T-cell (primary cell): ENCODE data around the gene TTPAL. TPM values are rescaled to one million over a fixed set of nuclear protein-coding genes. Genes with fewer than 3 reads are reported as not detected.

Experiments used
- ATAC-seq, 4 experiments: fragments of 200-7000 bp in 3 of 4; fragments of 150-1000 bp in 1 of 4; cut with Tn5 transposase; replicated peaks in 1 of 4; 1 replicate in 3 of 4; 2 replicates in 1 of 4; pipeline ENCODE4 v1.10.0; 2021; ENCODE audit warnings: moderate library complexity in 3 of 4, mild to moderate bottlenecking in 2 of 4, moderate number of reproducible peaks in 1 of 4
- CTCF ChIA-PET, 2 donors: fragments of 300-600 bp; sonication (Branson Sonifier 250); formaldehyde crosslinking; loops; one replicate each; lab custom pipeline; 2022; ENCODE audit warnings: antibody characterized with exemption in 2 of 2; lab: Charles Lee
- POLR2A ChIA-PET, 2 donors: fragments of 300-600 bp; sonication (Branson Sonifier 250); formaldehyde crosslinking; loops; one replicate each; lab custom pipeline; 2022; ENCODE audit warnings: antibody characterized with exemption in 2 of 2; lab: Charles Lee
- DNase-seq, 35 experiments: peaks; one replicate each; pipeline versions ENCODE4 v3.0.0 to v3.0.0-alpha.2; 2013 to 2023
- H3K27ac ChIP-seq: one replicate; pipeline ENCODE4 v1.5.1; 2013; ENCODE audit warnings: low read length
- H3K27me3 ChIP-seq, 2 experiments: replicated peaks in 1 of 2; 1 replicate in 1 of 2; 2 replicates in 1 of 2; pipeline versions ENCODE4 v1.6.1 to v1.7.0; 2013; ENCODE audit warnings: low read length in 1 of 2, mixed read lengths in 1 of 2; ENCODE audit not compliant: control insufficient read depth in 2 of 2, insufficient read depth in 2 of 2; ENCODE audit errors: extremely low read depth in 1 of 2
- H3K36me3 ChIP-seq, 2 donors: 1 replicate in 1 of 2; 2 replicates in 1 of 2; pipeline versions ENCODE4 v1.6.1 to v1.7.0; 2013; ENCODE audit warnings: low read length in 1 of 2; ENCODE audit not compliant: control insufficient read depth in 2 of 2, insufficient read depth in 1 of 2; ENCODE audit errors: extremely low read depth in 1 of 2
- H3K4me1 ChIP-seq, 2 experiments: 1 replicate in 1 of 2; 2 replicates in 1 of 2; pipeline versions ENCODE4 v1.6.1 to v1.7.0; 2013; ENCODE audit warnings: low read length in 2 of 2, mixed read lengths in 1 of 2; ENCODE audit not compliant: insufficient read depth in 2 of 2, control insufficient read depth in 1 of 2; ENCODE audit errors: extremely low read depth in 1 of 2
- H3K4me3 ChIP-seq, 2 donors: 1 replicate in 1 of 2; 2 replicates in 1 of 2; pipeline versions ENCODE4 v1.5.1 to v1.7.0; 2013; ENCODE audit warnings: mild to moderate bottlenecking in 2 of 2, low read length in 1 of 2, moderate library complexity in 1 of 2; ENCODE audit not compliant: control insufficient read depth in 1 of 2; ENCODE audit errors: extremely low read depth in 1 of 2
- H3K9me3 ChIP-seq: 2 replicates; pipeline ENCODE4 v1.7.0; 2013
- H3K27ac Mint-ChIP-seq, 2 donors: one replicate each; pipeline ENCODE4 v1.8.0; 2020 to 2021; ENCODE audit warnings: mild to moderate bottlenecking in 2 of 2, mixed read lengths in 2 of 2
- H3K27me3 Mint-ChIP-seq, 2 donors: one replicate each; pipeline ENCODE4 v1.8.0; 2021 to 2022; ENCODE audit warnings: mixed read lengths in 2 of 2
- H3K36me3 Mint-ChIP-seq: one replicate; pipeline ENCODE4 v1.8.0; 2021; ENCODE audit warnings: mixed read lengths
- H3K4me1 Mint-ChIP-seq, 3 donors: one replicate each; pipeline ENCODE4 v1.8.0; 2020 to 2022; ENCODE audit warnings: mixed read lengths in 3 of 3, mild to moderate bottlenecking in 1 of 3
- H3K4me3 Mint-ChIP-seq, 3 donors: one replicate each; pipeline ENCODE4 v1.8.0; 2020 to 2022; ENCODE audit warnings: mild to moderate bottlenecking in 3 of 3, mixed read lengths in 3 of 3, moderate library complexity in 3 of 3
- H3K9me3 Mint-ChIP-seq, 3 donors: one replicate each; pipeline ENCODE4 v1.8.0; 2020 to 2022; ENCODE audit warnings: mixed read lengths in 3 of 3
- WGBS: methylation state at CpG from one replicate; pipeline ENCODE4 v1.1.5; 2013; ENCODE audit warnings: missing lambda C conversion rate; ENCODE audit not compliant: insufficient coverage; 5-methylcytosine and 5-hydroxymethylcytosine counted together
- total RNA-seq, 35 experiments: library from RNA in 6 of 35; stranded (reverse) in 6 of 35; fragments of 120-200 nt in 1 of 35; gene quantifications; one replicate each; pipeline versions ENCODE4 v1.2.1 to v1.2.4 and lab custom pipeline; 2013 to 2026

The TTPAL gene
- total RNA-seq, 5 donors from 2014 or later (not counting 1 experiment from before 2014, with no cell fraction given) = 14.6 to 19.2 (median 16.8) TPM

DNA sequence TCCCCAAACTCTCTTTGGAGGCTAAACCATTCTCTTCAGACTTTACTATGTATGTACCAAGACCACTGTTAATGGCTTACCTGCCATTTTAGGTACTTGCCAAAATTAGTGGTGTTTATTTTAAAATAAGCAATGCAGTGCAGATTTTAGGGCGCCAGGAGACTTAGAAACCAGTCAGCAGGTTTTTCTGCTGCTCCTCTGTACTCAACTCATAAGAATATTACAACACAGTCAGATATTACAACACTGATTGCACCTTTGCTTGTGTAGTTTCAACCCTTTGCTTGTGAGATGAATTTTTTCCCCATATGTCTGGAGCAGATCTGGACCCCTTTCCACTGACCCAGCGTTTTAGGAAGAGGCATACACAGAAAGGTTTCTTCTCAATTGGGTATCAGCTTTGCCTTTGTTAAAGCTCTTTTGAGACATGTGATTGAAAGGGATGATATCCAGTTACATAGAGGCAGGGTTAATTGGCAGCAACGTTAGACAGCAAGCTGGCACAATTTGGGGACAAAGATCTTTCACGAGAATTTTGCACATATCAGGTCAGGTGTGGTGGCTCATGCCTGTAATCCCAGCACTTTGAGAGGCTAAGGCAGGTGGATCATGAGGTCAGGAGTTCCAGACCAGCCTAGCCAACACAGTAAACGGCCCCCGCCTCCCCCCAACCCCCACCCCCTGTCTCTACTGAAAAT is 6.2 kb downstream of the TTPAL start:
- WGBS = no CpG with 5 or more reads among the region's 6 CpGs
- POLR2A ChIA-PET = no interaction called here

DNA sequence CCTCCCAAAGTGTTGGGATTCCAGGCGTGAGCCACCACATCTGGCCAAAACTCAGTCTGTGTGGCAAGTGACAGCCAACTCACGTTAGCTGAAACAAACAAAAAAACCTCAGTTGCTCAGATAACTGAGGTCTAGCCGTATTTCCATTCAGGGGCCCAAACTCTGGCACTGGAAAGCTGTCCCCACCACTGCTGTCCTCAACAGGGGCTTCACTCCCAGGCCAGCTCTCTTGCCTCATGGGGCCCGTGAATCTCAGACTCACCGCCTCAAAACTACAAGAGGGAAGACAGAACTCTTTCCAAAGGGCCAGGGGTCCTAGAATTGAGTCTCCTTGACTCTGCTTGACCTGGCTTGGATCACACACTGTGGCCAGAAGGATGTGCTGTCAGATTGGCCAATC is 7.4 kb downstream of the TTPAL start:
- Mint-ChIP-seq H3K36me3 (peaks cover 47% of the 10 kb centered on the region), H3K27me3 (no peaks in the 10 kb centered on the region), H3K4me1 (peaks cover 6 to 7% (median 6%) of the 10 kb centered on the region in 3 donors), H3K27ac (no peak overlapping the region), H3K4me3 (no peak overlapping the region), H3K9me3 (no peaks in the 10 kb centered on the region)
- no peak overlapping the region for H3K27ac ChIP-seq
- 97% methylated on average over 5 of the region's 5 CpGs for WGBS
- no peak for ATAC-seq
- no peak overlapping the region for H3K4me3 ChIP-seq
- no peaks in the 10 kb centered on the region for H3K4me1 ChIP-seq
- DNase-seq = no peak
- ChIA-PET POLR2A (no interaction called here), CTCF (no interaction called here)
- peaks cover 17 to 61% of the 10 kb centered on the region in 2 donors for H3K36me3 ChIP-seq
- H3K27me3 ChIP-seq = no peaks in the 10 kb centered on the region
- no peaks in the 10 kb centered on the region for H3K9me3 ChIP-seq

More for the DNA sequence above, 6.2 kb downstream of the TTPAL start:
- Mint-ChIP-seq H3K27ac (peak overlapping the region in 1 of 2 donors; percentile 25), H3K27me3 (no peaks in the 10 kb centered on the region), H3K9me3 (no peaks in the 10 kb centered on the region), H3K36me3 (peaks cover 47% of the 10 kb centered on the region), H3K4me1 (peaks cover 10 to 12% (median 11%) of the 10 kb centered on the region in 3 donors), H3K4me3 (no peak overlapping the region)
- peaks cover 17 to 53% of the 10 kb centered on the region in 2 donors for H3K36me3 ChIP-seq
- H3K27ac ChIP-seq = no peak overlapping the region
- H3K27me3 ChIP-seq = no peaks in the 10 kb centered on the region
- no peaks in the 10 kb centered on the region for H3K9me3 ChIP-seq
- no peak for ATAC-seq
- CTCF ChIA-PET = no interaction called here
- no peak overlapping the region for H3K4me3 ChIP-seq
- DNase-seq = no peak
- peaks cover 0 to 4% of the 10 kb centered on the region in 2 experiments for H3K4me1 ChIP-seq

DNA sequence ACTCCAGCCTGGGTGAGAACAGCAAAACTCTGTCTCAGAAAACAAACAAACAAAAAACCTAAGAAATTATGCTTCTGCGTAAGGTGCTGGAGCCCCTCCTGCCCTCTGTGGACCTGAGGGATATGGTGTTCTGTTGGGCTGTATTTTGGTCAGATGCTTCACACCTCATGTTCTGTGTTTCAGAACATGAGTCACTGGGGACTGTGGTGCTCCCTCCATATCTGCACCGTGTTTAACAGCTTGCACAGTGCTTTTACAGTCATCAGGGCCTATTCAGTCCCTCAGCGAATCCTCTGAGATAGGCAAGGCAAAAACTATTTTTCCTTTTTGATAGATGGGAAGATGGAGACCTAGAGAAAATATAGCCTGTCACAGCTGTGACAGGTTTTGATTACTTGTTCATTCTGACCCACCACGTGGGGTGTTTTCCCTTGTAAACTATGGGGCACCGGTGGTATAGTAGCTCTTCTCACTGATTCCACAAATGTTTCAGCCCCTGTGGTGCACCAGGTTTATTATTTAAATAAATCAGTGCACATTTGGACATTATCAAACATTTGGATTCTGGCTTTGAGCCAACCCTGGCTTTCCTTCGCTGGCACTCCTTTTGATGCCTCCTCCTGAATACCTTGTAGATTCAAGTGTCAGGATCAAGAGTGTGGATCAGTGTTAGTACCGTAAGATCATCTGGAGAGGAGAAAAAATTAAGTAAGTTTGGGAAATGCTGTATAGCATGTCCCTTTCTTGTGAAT is 9.6 kb downstream of the TTPAL start:
- Histone ChIP-seq H3K9me3 (no peaks in the 10 kb centered on the region), H3K27me3 (no peaks in the 10 kb centered on the region), H3K36me3 (peaks cover 24 to 78% of the 10 kb centered on the region in 2 donors), H3K4me1 (peaks cover 0 to 5% of the 10 kb centered on the region in 2 experiments), H3K27ac (no peak overlapping the region), H3K4me3 (no peak overlapping the region)
- no peaks in the 10 kb centered on the region for H3K9me3 Mint-ChIP-seq
- no peak overlapping the region for H3K4me3 Mint-ChIP-seq
- ATAC-seq = no peak
- ChIA-PET POLR2A (no interaction called here), CTCF (interaction anchor here in 1 of 2 donors (1.1 kb wide), 1 partner anchor 125 kb away, joined by 3 read pairs; no protein-coding TSS in a partner anchor)
- H3K27ac Mint-ChIP-seq = peak overlapping the region in 1 of 2 donors; percentile 54
- DNase-seq = no peak
- peaks cover 65% of the 10 kb centered on the region for H3K36me3 Mint-ChIP-seq
- H3K27me3 Mint-ChIP-seq = no peaks in the 10 kb centered on the region
- WGBS = 100% methylated on average over 2 of the region's 7 CpGs
- H3K4me1 Mint-ChIP-seq = peaks cover 4 to 10% (median 7%) of the 10 kb centered on the region in 3 donors

GRCh38 chr20:44485830-44486198 is 10.1 kb downstream of the TTPAL start:
- ChIA-PET CTCF (no interaction called here), POLR2A (no interaction called here)
- ATAC-seq = no peak
- H3K9me3 ChIP-seq = no peaks in the 10 kb centered on the region
- no peaks in the 10 kb centered on the region for H3K27me3 Mint-ChIP-seq
- no peak overlapping the region for H3K27ac Mint-ChIP-seq
- H3K4me1 Mint-ChIP-seq = peaks cover 1 to 10% (median 5%) of the 10 kb centered on the region in 3 donors
- H3K27me3 ChIP-seq = no peaks in the 10 kb centered on the region
- peaks cover 62% of the 10 kb centered on the region for H3K36me3 Mint-ChIP-seq
- H3K4me1 ChIP-seq = peaks cover 0 to 9% of the 10 kb centered on the region in 2 experiments
- no peak for DNase-seq
- H3K9me3 Mint-ChIP-seq = no peaks in the 10 kb centered on the region
- no peak overlapping the region for H3K4me3 Mint-ChIP-seq
- no peak overlapping the region for H3K4me3 ChIP-seq
- H3K36me3 ChIP-seq = peaks cover 23 to 77% of the 10 kb centered on the region in 2 donors
- no CpG with 5 or more reads among the region's 2 CpGs for WGBS
- H3K27ac ChIP-seq = no peak overlapping the region

DNA sequence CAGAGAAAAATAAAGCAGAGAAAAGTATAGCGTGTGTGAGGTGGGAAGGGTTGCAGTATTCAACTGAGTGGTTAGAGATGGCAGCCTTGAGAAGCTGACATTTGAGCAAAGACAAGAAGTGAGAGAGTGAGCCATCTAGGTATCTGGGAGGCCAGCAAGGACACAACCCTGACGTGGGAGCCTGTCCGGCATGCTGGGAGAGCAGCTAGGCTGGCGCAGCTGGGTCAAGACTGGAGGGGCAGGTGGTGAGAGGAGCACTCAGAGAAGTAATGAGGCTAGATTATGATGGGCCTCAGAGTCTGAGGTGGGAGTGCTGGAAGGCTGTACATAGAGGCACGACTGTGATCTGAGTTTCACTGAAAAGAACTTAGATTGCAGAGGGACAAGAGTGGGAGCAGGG is 12.9 kb downstream of the TTPAL start:
- WGBS = 94% methylated on average over 5 of the region's 5 CpGs
- H3K27ac Mint-ChIP-seq = peak overlapping the region; percentile 45 to 69

DNA sequence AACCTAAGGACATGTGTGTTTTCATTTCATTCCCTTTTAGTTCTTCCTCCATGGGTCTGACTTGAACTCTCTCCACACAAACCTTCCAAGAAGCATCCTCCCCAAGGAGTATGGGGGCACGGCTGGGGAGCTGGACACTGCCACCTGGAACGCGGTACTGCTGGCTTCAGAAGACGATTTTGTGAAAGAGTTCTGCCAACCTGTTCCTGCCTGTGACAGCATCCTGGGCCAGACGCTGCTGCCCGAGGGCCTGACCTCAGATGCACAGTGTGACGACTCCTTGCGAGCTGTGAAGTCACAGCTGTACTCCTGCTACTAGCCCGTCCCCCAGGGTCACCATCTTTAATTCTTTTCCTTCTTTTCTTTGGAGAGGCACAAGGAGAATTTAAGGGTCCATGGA is 13.5 kb downstream of the TTPAL start:
- Histone ChIP-seq H3K27ac (no peak overlapping the region), H3K4me1 (peaks cover 0 to 19% of the 10 kb centered on the region in 2 experiments), H3K36me3 (peaks cover 21 to 74% of the 10 kb centered on the region in 2 donors), H3K4me3 (no peak overlapping the region), H3K27me3 (no peaks in the 10 kb centered on the region), H3K9me3 (no peaks in the 10 kb centered on the region)
- ATAC-seq = no peak
- ChIA-PET CTCF (no interaction called here), POLR2A (no interaction called here)
- peaks cover 6 to 27% (median 19%) of the 10 kb centered on the region in 3 donors for H3K4me1 Mint-ChIP-seq
- no peak overlapping the region for H3K4me3 Mint-ChIP-seq
- no peaks in the 10 kb centered on the region for H3K9me3 Mint-ChIP-seq
- H3K27me3 Mint-ChIP-seq = no peaks in the 10 kb centered on the region
- DNase-seq = no peak
- WGBS = 93% methylated on average over 8 of the region's 9 CpGs
- H3K36me3 Mint-ChIP-seq = peaks cover 54% of the 10 kb centered on the region
- H3K27ac Mint-ChIP-seq = peak overlapping the region in 1 of 2 donors; percentile 16

More for the DNA sequence above, 12.9 kb downstream of the TTPAL start:
- no peaks in the 10 kb centered on the region for H3K27me3 Mint-ChIP-seq
- no peaks in the 10 kb centered on the region for H3K9me3 ChIP-seq
- no peak overlapping the region for H3K27ac ChIP-seq
- POLR2A ChIA-PET = no interaction called here
- DNase-seq (no peak), ATAC-seq (no peak)
- peaks cover 18 to 77% of the 10 kb centered on the region in 2 donors for H3K36me3 ChIP-seq
- H3K4me1 Mint-ChIP-seq = peaks cover 6 to 24% (median 19%) of the 10 kb centered on the region in 3 donors
- CTCF ChIA-PET = no interaction called here
- peaks cover 53% of the 10 kb centered on the region for H3K36me3 Mint-ChIP-seq
- H3K27me3 ChIP-seq = no peaks in the 10 kb centered on the region
- peaks cover 0 to 19% of the 10 kb centered on the region in 2 experiments for H3K4me1 ChIP-seq
- no peak overlapping the region for H3K4me3 ChIP-seq
- no peaks in the 10 kb centered on the region for H3K9me3 Mint-ChIP-seq
- H3K4me3 Mint-ChIP-seq = no peak overlapping the region
